HPDE6-E6E7 (cell line): ENCODE data around the gene ADAM19.

ENCODE experiments used
- DNase-seq: peaks from one replicate; pipeline ENCODE4 v3.0.0; 2011; ENCODE audit warnings: missing footprints; ENCODE audit errors: extremely low spot score

ADAM19 gene

GRCh38 chr5:157542282-157543000 lies 33.1 kb downstream of the ADAM19 start:
- DNase-seq: no peak

DNA sequence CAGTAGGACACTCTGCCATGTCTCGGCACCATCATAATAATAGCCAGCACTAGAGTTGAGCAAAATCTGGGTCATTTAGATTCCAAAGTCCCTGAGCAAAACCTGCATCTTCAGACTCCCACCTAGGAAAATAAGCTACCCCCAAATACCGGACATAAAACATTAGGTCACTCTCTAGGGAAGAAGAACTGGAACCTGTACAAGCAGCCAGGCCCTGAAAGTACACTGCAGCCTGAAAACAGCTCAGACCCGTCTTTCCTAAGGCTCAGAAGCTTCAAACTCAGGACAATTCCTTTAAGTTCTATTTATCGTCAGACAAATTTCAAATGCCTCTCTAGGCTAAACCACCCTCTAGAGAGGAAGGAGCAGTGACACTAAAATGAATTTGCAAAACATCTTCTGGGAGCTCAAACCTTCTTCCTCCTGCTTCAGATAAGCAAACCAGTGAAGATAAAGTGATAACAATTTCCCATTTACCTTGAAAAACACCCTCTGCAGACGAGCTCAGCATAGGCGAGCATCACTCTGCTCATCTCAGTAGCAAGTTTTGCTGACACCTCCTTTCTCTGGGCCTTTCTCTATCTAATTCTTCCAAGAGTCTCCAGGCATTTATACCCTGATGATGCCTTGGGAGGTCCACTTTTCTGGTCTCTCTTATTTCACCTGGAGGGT lies 34.0 kb downstream of the ADAM19 start:
- DNase-seq: no peak

GRCh38 chr5:157540707-157541446 lies 34.7 kb downstream of the ADAM19 start:
- no peak for DNase-seq

GRCh38 chr5:157540124-157540523 lies 35.5 kb downstream of the ADAM19 start:
- DNase-seq: no peak

DNA sequence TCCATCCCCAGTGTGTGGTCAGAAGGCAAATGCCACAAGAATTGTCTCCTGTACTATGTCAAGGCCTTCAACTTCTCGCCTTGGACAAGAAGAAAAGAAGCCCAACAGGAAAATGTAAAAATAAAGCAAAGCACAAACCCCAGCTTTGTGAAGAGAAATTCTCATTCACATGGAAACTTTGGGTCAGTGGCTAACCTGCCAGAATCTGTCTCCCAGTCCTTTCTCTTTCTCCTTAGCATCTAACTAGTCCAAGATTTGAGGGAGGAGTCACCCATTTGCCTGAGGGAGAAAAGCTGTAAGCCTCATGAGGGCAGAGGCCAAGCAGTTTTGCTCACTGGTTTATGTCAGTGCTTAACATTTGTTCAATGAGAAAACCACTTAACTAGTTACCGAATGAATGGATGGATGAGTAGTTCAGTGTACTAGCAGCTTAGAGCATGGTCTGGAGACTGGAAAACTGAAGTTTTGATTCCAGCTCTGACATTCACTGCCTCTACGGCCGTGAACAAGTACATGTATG lies 36.0 kb downstream of the ADAM19 start:
- no peak for DNase-seq

DNA sequence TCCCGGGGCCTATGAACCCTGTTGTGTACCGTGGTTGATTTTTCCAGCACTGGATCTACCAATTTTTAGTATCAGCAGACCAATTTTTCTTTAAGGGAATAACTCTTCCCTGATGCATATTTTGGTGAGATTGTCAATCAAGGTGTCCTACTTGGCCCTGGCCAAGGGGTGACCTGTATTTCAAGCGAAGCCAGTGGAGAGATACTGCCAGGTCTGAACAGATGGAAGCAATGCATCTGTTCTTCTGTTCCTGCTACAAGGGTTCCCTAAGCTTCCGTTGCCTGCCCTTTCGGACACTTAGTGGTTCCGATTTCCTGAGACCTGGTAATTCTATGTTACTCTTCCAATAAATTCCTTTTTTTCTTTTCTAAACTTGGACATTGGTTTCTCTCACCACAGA lies 37.3 kb downstream of the ADAM19 start:
- DNase-seq: no peak

DNA sequence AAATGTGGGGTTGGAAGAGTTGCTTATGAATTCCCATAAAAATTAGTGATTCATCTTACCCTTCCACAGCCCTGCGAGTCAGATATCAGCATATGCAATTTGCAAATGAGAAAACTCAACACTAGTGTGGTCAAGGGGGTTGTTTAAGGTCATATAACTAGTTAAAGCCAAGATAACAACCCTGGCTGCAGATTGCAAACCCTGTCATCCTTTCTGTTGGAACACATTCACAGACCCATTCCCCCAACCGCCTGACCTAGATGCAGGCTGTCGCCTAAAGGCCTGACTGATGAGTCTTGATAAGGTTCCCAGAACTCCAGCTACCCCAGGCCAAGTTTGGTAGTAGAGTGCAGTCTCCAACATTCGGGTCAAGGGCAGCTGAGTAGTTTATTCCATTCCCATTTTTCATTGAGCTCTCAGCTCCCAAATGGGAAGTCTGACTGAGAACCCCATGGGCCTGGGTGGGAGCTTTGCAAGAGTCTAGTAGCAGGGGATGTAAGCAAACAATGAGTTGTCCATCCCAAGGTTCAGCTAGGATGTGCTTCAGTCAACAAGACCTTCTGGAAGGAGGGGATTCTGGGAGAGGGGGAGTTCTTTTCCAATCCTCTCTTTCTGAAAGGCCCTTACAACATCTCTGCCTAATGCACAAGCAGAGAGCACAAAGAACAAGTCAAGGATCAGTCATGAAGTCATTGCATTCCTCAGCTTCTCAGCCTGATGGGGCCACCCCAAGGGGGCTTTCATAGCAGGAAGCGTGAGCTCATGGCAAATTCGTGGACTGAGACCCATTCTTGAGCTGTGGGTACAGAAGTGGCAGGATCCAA lies 40.3 kb downstream of the ADAM19 start:
- no peak for DNase-seq

- DNase-seq: no peak
Observed at GRCh38 chr5:157533011-157533481, 42.5 kb downstream of the ADAM19 start.

DNA sequence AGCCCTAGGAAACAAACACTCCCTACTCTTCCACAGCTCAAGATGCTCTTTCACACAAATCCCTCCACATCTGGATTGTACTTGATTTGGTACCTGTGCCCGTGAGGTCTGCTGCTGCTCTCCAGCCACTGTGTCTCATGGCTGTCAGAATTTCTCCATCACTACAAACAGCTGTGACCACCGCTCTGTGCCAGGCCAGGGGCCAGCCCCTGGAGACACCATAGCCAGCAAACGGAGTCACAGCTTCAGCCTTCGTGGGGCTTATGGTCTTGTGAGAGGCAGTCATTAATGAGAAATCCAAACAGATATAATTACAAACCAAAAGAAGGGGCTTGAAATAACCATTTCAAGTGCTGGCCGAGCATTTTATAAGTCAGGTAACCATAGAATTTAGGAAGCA lies 43.6 kb downstream of the ADAM19 start:
- no peak for DNase-seq

GRCh38 chr5:157530226-157530972 lies 45.2 kb downstream of the ADAM19 start:
- DNase-seq: no peak

GRCh38 chr5:157529002-157529401 lies 46.6 kb downstream of the ADAM19 start:
- no peak for DNase-seq

- no peak for DNase-seq
Observed at GRCh38 chr5:157528036-157528632, 47.4 kb downstream of the ADAM19 start.

DNA sequence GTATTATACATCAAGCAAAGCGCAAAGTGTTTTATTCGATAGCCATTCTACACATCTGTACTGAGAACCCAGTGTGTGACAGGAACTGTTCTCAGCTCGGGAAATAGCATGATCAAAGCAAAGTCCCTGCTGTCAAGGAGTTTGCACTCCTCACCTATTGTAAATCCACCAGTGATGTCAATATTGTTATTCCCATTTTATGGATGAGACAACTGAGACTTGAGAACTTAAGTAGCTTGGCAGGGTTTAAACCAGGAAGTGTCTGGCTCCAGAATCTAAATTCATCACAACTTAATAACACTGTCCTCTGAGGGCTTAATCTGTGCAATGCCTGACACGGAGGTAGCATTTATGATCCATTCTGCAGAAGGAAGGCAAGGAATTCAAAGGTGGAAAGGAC lies 50.7 kb downstream of the ADAM19 start:
- DNase-seq: no peak

GRCh38 chr5:157523976-157524375 lies 51.6 kb downstream of the ADAM19 start:
- no peak for DNase-seq

DNA sequence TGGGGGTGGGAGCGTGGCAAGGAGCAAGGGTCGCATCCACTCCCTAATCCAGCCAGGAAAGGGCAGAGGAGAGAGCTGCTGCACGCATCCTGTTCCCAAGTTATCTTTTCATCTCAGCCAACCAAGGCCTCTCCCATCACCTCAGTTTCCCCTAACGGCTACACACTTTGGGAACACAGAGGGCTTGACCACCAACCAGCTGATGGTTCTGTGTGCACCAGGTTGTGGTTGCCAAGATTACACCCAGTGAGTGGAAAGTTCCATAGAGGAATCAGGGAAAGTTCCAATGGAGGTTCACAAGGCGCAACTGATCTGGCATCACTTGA lies 53.9 kb downstream of the ADAM19 start:
- DNase-seq: no peak

DNA sequence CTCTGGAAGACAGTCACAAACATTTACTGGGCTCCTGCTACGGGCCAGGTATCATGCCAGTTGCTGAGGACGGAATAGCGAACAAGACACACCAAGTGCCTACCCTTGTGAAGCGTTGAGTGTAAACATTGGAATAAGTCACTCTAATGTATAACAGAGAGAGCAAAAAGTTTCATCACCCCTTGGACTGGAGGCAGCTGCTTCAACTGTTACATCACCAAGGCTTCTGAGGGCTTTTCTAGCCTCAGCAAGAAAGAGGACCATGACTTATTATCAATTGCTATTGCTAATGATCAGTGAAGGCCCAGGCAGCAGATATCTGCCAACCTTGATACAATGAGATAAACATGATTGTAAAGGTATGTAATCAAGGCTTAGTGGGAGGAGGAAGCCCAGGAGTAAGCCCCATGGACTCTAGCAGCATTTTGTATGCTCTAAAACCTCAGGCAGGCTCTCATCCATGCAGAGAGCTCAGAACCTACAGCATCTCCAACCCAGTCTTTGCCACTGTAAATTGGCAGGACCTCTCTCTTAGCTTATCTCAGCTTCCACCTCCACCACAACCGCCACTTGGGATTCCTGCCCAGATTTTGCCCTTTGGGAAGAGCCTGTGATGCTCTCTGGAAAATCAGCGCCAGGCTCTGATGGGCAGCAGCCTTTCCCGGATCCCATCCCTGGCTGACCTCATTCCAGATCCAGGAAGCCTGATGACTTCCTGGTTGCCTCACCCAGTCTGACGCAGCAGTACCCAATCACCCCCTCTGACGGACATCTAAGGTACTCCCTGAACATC lies 54.5 kb downstream of the ADAM19 start:
- DNase-seq: no peak

- no peak for DNase-seq
Observed at GRCh38 chr5:157519579-157520253, 55.9 kb downstream of the ADAM19 start.

GRCh38 chr5:157518963-157519362 lies 56.6 kb downstream of the ADAM19 start:
- no peak for DNase-seq

GRCh38 chr5:157516626-157517325 lies 58.8 kb downstream of the ADAM19 start:
- no peak for DNase-seq
